Gastroesophageal sphincter (tissue), 3 donors: ENCODE measurements around the gene KRTAP5-1.

ENCODE experiments used
- CTCF ChIP-seq, 4 experiments: fragments of 200-600 bp in 2 of 4; fragments of 450-650 bp in 2 of 4; sonication (generic) in 1 of 4; IDR thresholded peaks; one replicate each; pipeline ENCODE4 v1.5.1; 2017 to 2019; ENCODE audit warnings: antibody characterized with exemption in 4 of 4, mild to moderate bottlenecking in 2 of 4, moderate library complexity in 2 of 4
- POLR2A ChIP-seq, 2 donors: fragments of 450-650 bp; IDR thresholded peaks; one replicate each; pipeline ENCODE4 v1.6.1; 2017; ENCODE audit warnings: antibody characterized with exemption in 2 of 2, mild to moderate bottlenecking in 2 of 2, moderate library complexity in 1 of 2

GRCh38 chr11:1554981-1555712 lies 29.9 kb downstream of the KRTAP5-1 start:
- TF ChIP-seq CTCF (IDR thresholded peaks at IDR 0.05): no peak
- no peak for TF ChIP-seq POLR2A (IDR thresholded peaks at IDR 0.05)
